Stomach (tissue), 9 donors: Measurements from ENCODE around the gene DNAI7. TPM values are rescaled to one million over a fixed set of nuclear protein-coding genes. Genes with fewer than 3 reads are reported as not detected.

Experiments
- DNase-seq, 2 donors: peaks; one replicate each; pipeline versions ENCODE4 v3.0.0 to v3.0.0-alpha.2; 2013 to 2019
- H3K27ac ChIP-seq, 5 donors: fragments of 200-600 bp in 4 of 5; sonication (generic) in 4 of 5; one replicate each; pipeline ENCODE4 v1.5.1; 2013 to 2019; ENCODE audit warnings: mild to moderate bottlenecking in 1 of 5, moderate library complexity in 1 of 5
- H3K27me3 ChIP-seq, 3 donors: fragments of 200-600 bp; sonication (generic); one replicate each; pipeline ENCODE4 v1.5.1; 2017 to 2019; ENCODE audit warnings: mixed run types in 1 of 3
- H3K36me3 ChIP-seq, 4 donors: fragments of 200-600 bp; sonication (generic); 1 replicate in 3 of 4; 2 replicates in 1 of 4; pipeline ENCODE4 v1.5.1; 2016 to 2019
- H3K4me1 ChIP-seq, 4 donors: fragments of 200-600 bp; sonication (generic); one replicate each; pipeline ENCODE4 v1.5.1; 2016 to 2019
- H3K4me3 ChIP-seq, 4 donors: fragments of 200-600 bp; sonication (generic) in 3 of 4; one replicate each; pipeline ENCODE4 v1.5.1; 2016 to 2019; ENCODE audit warnings: mild to moderate bottlenecking in 1 of 4
- H3K9me3 ChIP-seq, 4 donors: fragments of 200-600 bp; sonication (generic); one replicate each; pipeline ENCODE4 v1.5.1; 2016 to 2019
- CTCF ChIP-seq, 7 experiments: fragments of 450-650 bp in 4 of 7; fragments of 200-600 bp in 3 of 7; sonication (generic) in 3 of 7; IDR thresholded peaks; one replicate each; pipeline ENCODE4 v1.5.1; 2016 to 2019; ENCODE audit warnings: antibody characterized with exemption in 7 of 7, control low read depth in 2 of 7, mild to moderate bottlenecking in 1 of 7
- EP300 ChIP-seq: sonication (generic); formaldehyde crosslinking; IDR thresholded peaks from one replicate; pipeline ENCODE4 v1.6.1; 2017; ENCODE audit warnings: antibody characterized with exemption
- POLR2A ChIP-seq, 4 donors: fragments of 450-650 bp; IDR thresholded peaks; one replicate each; pipeline ENCODE4 v1.6.1; 2016; ENCODE audit warnings: antibody characterized with exemption in 4 of 4, control low read depth in 2 of 4, mild to moderate bottlenecking in 1 of 4, moderate library complexity in 1 of 4
- POLR2AphosphoS5 ChIP-seq, 3 donors: sonication (generic); formaldehyde crosslinking; IDR thresholded peaks; one replicate each; pipeline ENCODE4 v1.6.1; 2016; ENCODE audit warnings: antibody characterized with exemption in 3 of 3
- WGBS, 5 donors: extraction: QIAGEN DNeasy Blood & Tissue Kit in 3 of 5; methylation state at CpG; one replicate each; pipeline versions ENCODE4 v1.1.5 to v1.1.7; 2013 to 2018; 5-methylcytosine and 5-hydroxymethylcytosine counted together
- intact Hi-C: fragments of 100-400 bp; cut with DNase I; formaldehyde crosslinking; loops from one replicate; pipeline ENCODE4 v1.15.1; 2023; ENCODE audit warnings: low total_unique reads
- polyA plus RNA-seq, 3 donors: library from polyadenylated mRNA; stranded (reverse); fragments of 200-250 nt; gene quantifications; one replicate each; pipeline ENCODE4 v1.2.3, GENCODE V29; 2013
- total RNA-seq, 5 donors: library from RNA; depleted of rRNA; stranded (reverse); fragments of >200 nt; gene quantifications; one replicate each; pipeline versions ENCODE4 v1.1.0 to v1.2.3, GENCODE V29; 2014 to 2016
- donor health status: healthy with polysubstance abuse.
- donor health status: Bipolar disorder and iron deficiency.
- donor health status: healthy.

DNAI7 gene
- total and polyA plus RNA-seq, 8 donors, result 0.05 to 2.2 (median 0.37) TPM; not detected in 3

- intact Hi-C loops, result no loop called here
These were observed 120.0 kb downstream of the DNAI7 start for GRCh38 chr12:25074954-25075353.

GRCh38 chr12:25074113-25074512 is 120.8 kb downstream of the DNAI7 start:
- 60 to 93% (median 72%) methylated on average over 3 of the region's 3 CpGs for WGBS, 5 donors
- intact Hi-C loops, result no loop called here
- Histone ChIP-seq H3K4me3 (no peak overlapping the region), H3K9me3 (no peaks in the 10 kb centered on the region), H3K36me3 (no peaks in the 10 kb centered on the region), H3K4me1 (peaks cover 0 to 2% (median 0%) of the 10 kb centered on the region in 4 donors), H3K27ac (no peak overlapping the region), H3K27me3 (no peaks in the 10 kb centered on the region)
- no peak for TF ChIP-seq POLR2AphosphoS5 (IDR thresholded peaks at IDR 0.05)
- no peak for TF ChIP-seq EP300
- no peak for TF ChIP-seq CTCF (IDR thresholded peaks at IDR 0.05)
- TF ChIP-seq POLR2A (IDR thresholded peaks at IDR 0.05), result no peak
- no peak for DNase-seq

More at GRCh38 chr12:25074954-25075353, 120.0 kb downstream of the DNAI7 start:
- Histone ChIP-seq H3K27ac (no peak overlapping the region), H3K36me3 (peaks cover 0 to 2% (median 0%) of the 10 kb centered on the region in 4 donors), H3K9me3 (no peaks in the 10 kb centered on the region), H3K4me3 (no peak overlapping the region), H3K27me3 (no peaks in the 10 kb centered on the region), H3K4me1 (no peaks in the 10 kb centered on the region)
- DNase-seq, result no peak
- no peak for TF ChIP-seq EP300
- TF ChIP-seq CTCF (IDR thresholded peaks at IDR 0.05), result no peak
- TF ChIP-seq POLR2AphosphoS5 (IDR thresholded peaks at IDR 0.05), result no peak
- TF ChIP-seq POLR2A (IDR thresholded peaks at IDR 0.05), result no peak
- WGBS, 5 donors, result 10 to 29% (median 13%) methylated on average over 2 of the region's 2 CpGs

- 63 to 77% (median 65%) methylated on average over 4 of the region's 4 CpGs for WGBS, 5 donors
- H3K4me1 ChIP-seq, result peaks cover 0 to 5% (median 0%) of the 10 kb centered on the region in 4 donors
- no peak overlapping the region for H3K4me3 ChIP-seq
- peak overlapping the region in 1 of 5 donors; percentile 12 for H3K27ac ChIP-seq
- H3K36me3 ChIP-seq, result peaks cover 0 to 5% (median 0%) of the 10 kb centered on the region in 4 donors
- no peak for DNase-seq
- no peaks in the 10 kb centered on the region for H3K9me3 ChIP-seq
- H3K27me3 ChIP-seq, result no peaks in the 10 kb centered on the region
- TF ChIP-seq EP300 (no peak), POLR2A (IDR thresholded peaks at IDR 0.05) (no peak), CTCF (IDR thresholded peaks at IDR 0.05) (no peak), POLR2AphosphoS5 (IDR thresholded peaks at IDR 0.05) (no peak)
- intact Hi-C loops, result no loop called here
These were observed 121.9 kb downstream of the DNAI7 start for GRCh38 chr12:25072906-25073650.

GRCh38 chr12:25071366-25071765 is 123.6 kb downstream of the DNAI7 start:
- H3K9me3 ChIP-seq, result no peaks in the 10 kb centered on the region
- H3K36me3 ChIP-seq, result peaks cover 0 to 5% (median 0%) of the 10 kb centered on the region in 4 donors
- no peak for DNase-seq
- 4 to 28% (median 11%) methylated on average over 1 of the region's 1 CpG for WGBS, 5 donors
- no peak for TF ChIP-seq EP300
- TF ChIP-seq POLR2A (IDR thresholded peaks at IDR 0.05), result no peak
- TF ChIP-seq CTCF (IDR thresholded peaks at IDR 0.05), result no peak
- TF ChIP-seq POLR2AphosphoS5 (IDR thresholded peaks at IDR 0.05), result no peak
- peaks cover 0 to 5% (median 0%) of the 10 kb centered on the region in 4 donors for H3K4me1 ChIP-seq
- peak overlapping the region in 1 of 5 donors; percentile 13 for H3K27ac ChIP-seq
- H3K27me3 ChIP-seq, result no peaks in the 10 kb centered on the region
- H3K4me3 ChIP-seq, result no peak overlapping the region
- intact Hi-C loops, result no loop called here
